ENCODE measurements around the gene BAG1.

- TF ChIP-seq YY1 (IDR thresholded peaks at IDR 0.05) (peak; percentile 7), RAD21 (IDR thresholded peaks at IDR 0.05) (no peak), MAX (IDR thresholded peaks at IDR 0.05) (peak; percentile 72), CTCF (IDR thresholded peaks at IDR 0.05; ENCODE audit: low read depth, low read length, missing input control) (no peak), REST (IDR thresholded peaks at IDR 0.05) (no peak), HNF4G (IDR thresholded peaks at IDR 0.05) (no peak), TAF1 (conservative IDR thresholded peaks at IDR 0.05) (no peak)
Measured at GRCh38 chr9:33264003-33264472, 470 bp downstream of the BAG1 start.

Data from liver (tissue), 3 donors.